Activated CD4-positive, alpha-beta T cell treated with anti-CD3 and anti-CD28 coated beads, Interleukin-2, amount 50 U/mL, for 4 hours (primary cell): ENCODE measurements around the gene KIF5A.

Experiments
- DNase-seq, 2 experiments: peaks; one replicate each; pipeline ENCODE4 v3.0.0-alpha.2; 2020

Gene KIF5A

GRCh38 chr12:57622293-57623245 lies 72.7 kb downstream of the KIF5A start:
- no peak for DNase-seq

DNA sequence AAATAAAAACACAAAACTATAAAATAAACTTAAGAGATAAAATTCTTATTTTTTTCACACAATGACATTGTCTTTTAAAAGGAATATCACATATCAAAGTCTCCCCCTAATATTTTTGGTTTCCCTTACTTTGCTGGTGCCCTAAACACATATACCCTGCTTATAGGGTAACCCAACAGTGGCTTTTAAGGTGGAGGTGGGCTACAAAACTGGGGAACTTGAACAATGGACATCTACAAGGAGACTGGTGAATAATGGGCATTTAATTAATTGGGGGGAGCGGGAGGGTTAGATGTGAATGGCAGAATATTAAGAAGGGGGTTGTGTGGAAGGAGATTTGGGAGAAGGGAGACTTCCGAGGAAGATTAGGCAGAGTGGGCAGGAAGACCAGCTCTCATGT lies 73.5 kb downstream of the KIF5A start:
- DNase-seq: no peak

DNA sequence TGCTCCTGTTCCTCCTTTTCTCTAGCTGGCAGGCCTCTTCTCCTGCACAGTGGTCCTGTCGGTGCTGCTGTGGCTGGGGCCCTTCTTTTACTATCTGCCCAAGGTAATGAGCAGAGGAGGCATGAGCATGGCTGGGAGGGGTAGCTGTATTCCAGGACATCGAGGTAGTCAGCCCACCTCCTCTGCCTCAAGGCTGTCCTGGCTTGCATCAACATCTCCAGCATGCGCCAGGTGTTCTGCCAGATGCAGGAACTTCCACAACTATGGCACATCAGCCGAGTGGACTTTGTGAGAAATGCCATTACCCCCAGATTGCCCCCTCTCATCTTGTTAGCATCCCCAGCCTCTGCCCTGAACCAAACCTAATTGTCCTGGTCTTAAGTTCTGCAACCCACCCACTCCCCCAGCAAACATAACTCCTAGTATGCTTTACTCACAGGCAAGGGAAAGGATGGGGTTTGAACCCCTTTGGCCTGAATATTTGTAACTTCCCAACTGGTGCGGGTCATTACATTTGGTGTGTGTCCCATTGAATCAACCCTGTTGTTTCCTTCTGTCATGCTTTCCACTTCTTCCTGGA lies 74.1 kb downstream of the KIF5A start:
- DNase-seq: no peak

DNA sequence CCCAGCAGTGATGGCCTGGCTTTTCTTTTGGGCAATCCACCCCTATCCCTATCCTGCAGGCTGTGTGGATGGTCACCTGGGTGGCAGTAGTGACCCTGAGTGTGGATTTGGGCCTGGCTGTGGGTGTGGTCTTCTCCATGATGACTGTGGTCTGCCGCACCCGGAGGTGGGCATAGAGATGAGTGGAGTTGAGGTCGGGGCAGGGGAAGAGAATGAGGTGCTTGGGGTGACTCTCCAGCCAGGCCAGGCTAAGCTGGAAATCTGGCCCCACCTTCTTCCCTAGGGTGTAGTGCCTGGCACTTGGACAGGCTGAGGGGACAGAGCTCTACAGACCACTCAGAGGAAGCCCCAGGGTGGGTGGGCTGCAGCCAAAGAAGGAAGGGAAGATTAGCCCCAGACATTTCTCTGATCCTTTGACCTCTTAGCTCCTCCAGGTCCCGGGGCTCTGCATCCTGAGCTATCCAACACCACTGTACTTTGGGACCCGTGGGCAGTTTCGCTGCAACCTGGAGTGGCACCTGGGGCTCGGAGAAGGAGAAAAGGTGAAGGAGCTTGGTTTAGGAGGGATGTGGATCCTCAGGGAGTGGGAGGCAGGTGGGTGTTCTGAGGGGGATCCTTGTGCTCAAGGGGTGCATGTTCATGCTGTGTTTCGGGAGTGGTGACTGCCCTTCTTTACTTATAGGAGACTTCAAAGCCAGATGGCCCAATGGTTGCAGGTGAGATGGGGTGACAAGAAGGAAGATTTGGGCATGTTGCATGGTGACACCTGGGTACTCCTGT lies 74.8 kb downstream of the KIF5A start:
- no peak for DNase-seq

- DNase-seq: no peak
Observed at GRCh38 chr12:57625261-57626032, 75.6 kb downstream of the KIF5A start.

DNA sequence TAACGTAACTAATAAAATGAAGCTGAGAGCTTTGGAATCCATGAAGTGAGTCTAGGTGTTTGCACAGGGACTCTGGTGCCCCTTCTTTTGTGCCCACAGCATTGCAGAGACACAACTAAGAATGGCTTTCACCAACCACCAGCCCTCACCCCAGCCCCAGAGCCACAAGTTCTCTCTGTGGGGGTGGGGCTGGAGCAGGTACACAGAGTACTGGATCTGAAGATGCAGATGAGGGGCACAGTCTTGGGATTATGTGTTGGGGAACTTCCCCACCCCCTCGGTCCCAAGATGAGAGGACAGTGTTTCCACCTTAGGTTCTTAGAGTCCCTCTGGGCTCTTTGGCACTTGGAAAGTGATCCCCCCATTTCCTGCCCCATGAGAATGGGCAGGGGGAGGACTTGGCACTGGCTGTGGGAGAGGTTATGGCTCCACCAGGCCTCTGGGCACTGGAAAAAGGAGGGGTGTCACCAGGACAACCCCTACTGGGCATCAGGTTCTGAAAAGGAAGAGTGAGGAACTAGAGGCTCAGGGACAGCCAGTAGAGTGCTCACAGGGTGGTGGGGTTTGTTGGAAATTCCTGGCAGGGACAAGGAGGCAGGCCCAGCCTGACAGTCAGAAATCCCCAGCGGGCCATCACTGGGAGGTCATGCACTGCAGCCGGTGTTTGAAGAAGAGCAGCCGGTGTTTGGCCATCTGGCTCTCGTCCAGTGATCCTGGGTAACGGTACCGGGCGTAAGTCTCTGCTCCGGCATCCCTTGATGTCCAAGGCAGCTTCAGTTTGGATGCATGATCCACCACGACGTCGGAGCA lies 76.5 kb downstream of the KIF5A start:
- DNase-seq: no peak

GRCh38 chr12:57626921-57627445 lies 77.1 kb downstream of the KIF5A start:
- DNase-seq: no peak

DNA sequence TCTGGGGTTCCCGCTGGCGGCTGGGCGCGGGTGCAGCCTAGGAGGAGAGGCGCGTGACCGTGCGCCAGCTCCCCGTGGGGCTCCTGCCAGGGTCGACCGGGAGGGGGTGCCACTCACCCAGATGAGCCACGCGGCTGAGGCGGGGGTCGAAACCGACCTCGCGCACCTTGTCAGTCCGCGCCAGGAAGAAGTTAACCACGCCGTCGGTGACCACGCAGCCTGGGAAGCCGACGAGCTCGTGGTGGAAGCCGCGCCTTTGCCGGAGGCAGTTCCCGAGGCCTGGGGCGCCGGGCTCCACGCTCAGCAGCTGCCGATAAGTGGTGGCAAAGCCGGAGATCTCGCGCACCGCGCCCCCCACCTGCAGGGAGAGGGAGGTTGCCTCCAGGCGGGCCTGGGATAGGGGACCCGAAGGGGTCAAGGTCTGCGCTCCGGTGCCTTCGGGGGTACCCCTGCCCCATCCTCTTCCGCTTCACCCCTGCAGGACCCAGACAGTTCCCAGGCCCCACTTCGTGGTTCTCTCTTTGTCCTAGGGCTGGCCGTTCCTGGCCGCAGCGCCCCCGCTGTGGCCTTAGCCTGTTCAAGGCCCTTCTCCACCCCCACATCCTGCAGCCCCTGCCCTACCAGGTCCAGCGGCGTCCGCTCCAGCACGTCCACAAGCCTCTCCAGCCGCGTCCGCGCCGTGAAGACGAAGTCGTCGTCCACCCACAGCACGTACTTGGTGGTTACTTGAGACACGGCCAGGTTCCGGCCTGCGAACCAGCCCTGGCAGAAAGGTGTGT lies 77.8 kb downstream of the KIF5A start:
- peak in 1 of 2 experiments; percentile 22 for DNase-seq

DNA sequence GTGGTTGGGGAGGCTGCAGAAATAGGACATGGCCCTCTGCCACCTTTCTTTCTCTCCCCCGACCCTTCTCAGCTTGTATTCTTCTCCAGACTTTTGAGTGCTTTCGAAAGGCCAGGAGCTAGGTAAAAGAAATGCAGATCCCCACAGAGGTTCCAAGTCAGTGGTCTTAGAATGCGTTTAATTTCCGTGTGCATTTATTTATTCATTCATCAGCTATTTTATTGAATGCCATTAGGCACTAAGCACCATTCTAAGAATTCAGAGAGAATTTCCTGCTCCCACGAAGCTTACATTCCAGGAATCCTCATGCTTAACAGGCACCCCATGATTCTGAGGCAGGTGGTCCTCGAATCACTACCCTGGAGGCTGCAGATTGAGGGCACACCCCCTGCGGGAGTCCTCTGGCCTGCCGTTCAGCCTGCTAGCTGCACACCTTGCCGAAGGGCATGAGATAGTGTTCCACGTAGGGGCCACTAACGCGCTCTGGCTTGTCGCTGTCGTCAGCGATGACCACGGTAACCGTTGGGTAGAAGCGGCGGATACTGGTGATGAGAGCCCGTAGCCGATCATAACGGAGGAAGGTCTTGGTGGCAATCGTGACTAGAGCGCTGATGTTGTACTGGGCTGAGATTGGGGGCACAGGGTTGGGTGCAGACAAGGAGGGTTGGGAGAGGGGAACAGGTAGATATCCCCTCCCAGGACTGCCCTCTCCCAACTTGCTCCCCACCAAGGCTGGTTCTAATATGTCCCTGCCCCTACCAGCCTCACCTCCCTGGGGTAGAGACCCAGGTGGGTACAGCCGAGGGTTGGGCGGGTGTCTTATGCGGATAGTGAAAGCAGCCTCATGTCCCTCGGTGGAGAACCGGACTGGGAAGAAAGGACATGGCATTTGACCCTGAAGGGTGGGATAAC lies 78.7 kb downstream of the KIF5A start:
- DNase-seq: no peak

DNA sequence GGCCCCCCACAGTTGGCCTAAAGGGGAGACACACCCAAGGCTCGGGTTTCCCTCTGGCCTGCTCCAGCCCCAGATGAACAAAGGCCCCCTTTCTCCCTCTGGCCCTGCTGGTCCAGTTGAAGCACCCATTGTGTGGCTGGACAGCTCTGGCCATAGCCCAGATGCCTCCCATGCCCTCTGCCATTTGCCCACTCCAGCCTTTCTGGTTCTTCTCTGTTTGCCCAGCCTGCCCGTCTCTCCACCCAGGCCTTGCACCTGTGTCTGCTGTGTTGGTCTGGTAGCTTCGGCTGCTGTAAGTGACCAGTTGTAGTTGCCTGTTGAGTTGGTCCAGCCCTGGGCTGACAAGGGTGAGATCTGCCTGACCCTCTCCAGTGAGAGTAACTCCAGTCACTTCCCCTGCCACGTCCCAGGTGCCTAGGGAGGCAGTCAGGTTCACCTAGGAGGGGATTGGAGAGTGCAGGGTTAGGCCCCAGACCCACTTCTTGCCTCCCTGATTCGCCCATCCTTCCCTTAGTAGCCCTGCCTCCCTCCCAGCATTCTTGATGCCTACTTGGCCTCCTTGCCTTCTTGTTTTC lies 80.1 kb downstream of the KIF5A start:
- no peak for DNase-seq

GRCh38 chr12:57630891-57631433 lies 81.1 kb downstream of the KIF5A start:
- no peak for DNase-seq

DNA sequence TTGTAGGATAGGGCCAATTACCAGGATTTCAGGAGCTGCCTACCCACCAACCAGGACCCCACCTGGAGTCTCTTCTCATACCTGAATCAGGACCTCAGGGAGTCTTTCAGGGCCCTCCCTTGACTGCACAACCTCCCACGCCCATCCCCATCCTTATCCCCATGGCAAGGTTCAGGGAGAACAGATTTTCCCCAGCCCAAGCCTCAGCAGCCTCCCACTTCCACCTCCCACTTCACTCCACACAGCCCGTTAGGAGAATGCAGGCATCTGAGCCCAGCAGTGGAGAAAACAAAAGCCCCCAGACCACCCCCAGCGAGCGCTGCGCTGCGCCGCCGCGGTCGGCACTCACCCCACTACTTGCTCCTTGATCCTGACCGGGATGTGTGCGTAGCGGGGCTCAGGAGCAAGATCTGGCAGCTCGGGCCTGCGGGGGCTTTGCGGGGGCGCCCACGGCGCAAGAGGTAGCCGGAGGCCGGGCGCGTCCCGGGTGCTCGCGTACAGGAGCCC lies 81.8 kb downstream of the KIF5A start:
- no peak for DNase-seq

- peak in 1 of 2 experiments; percentile 6 for DNase-seq
Observed at GRCh38 chr12:57632073-57632957, 82.5 kb downstream of the KIF5A start.

DNA sequence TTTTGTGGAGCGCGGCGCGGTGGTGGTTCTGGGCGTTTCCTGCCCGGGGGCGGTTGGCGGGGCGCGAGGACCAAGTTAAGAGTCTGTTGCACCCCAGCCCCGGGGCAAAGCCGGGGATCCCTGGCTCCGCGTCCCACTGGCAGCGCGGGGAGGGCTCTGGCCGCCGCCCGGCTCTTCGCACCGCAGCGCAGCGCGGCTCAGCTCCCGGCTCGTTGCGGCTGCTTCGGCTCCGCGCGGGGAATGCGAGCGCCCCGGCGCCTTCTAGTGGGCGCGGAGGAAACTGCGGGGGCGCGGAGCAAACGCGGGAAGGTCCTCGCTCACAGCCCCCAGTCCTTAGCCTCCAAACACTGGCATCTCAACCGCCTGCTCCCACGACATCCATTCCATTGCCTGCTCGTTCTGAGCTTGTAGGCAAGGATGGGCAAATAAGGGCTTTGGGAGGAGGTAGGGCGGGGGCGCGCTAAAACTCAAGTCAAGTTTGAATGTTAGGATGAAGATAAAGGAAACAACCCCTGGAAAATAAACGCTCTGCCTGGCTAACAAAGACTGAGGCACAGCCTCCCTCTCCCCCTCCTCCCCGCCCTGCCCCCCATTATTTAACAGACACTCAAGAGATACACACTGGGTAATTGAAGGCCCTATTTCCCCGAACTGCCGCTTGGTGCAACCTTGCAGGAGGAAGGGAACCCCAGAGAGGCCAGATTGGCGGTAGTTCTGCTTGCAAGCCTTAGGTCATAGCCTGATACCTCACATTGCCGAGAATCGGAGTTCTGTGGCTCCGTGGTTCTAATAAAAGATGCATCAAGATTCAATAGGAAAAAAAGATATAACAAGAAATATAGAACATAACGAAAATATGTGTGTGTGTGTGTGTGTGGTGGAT lies 83.4 kb downstream of the KIF5A start, which contains the start of gene B4GALNT1:
B4GALNT1 (minus strand) TSS at position 244 of the 883 bp plus-strand sequence. CDS start 1,069 bp downstream, outside the sequence.
- DNase-seq: peak; percentile 53 to 55
